Measurements from ENCODE around the gene WNT7A.

DNA sequence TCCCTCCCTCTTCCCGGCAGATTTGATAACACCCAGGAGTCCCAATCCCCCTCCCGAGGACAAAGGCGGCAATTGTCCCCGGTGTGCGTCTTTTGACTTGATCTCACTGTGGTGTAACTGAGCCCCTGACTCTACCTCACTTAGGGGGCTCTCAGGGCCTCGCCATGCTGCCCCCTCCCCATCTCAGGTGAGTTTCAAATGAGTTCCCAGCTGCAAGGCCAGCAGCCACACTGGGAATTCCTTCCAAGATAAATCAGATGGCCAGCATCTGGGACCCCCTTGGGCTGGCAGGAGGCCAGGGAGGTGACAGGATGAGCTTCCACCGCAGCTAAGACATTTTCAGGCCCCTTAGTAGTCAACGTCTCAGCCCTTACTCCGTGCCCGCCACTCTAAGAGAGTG lies 35.0 kb downstream of the WNT7A start:
- TF ChIP-seq, protein P1, sequence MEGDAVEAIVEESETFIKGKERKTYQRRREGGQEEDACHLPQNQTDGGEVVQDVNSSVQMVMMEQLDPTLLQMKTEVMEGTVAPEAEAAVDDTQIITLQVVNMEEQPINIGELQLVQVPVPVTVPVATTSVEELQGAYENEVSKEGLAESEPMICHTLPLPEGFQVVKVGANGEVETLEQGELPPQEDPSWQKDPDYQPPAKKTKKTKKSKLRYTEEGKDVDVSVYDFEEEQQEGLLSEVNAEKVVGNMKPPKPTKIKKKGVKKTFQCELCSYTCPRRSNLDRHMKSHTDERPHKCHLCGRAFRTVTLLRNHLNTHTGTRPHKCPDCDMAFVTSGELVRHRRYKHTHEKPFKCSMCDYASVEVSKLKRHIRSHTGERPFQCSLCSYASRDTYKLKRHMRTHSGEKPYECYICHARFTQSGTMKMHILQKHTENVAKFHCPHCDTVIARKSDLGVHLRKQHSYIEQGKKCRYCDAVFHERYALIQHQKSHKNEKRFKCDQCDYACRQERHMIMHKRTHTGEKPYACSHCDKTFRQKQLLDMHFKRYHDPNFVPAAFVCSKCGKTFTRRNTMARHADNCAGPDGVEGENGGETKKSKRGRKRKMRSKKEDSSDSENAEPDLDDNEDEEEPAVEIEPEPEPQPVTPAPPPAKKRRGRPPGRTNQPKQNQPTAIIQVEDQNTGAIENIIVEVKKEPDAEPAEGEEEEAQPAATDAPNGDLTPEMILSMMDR (IDR thresholded peaks at IDR 0.05) = no peak
- TF ChIP-seq POLR2AphosphoS5 (IDR thresholded peaks at IDR 0.05) = no peak
- no peak for TF ChIP-seq POLR2A (IDR thresholded peaks at IDR 0.05)

All from prostate gland (tissue), 2 donors.